IPS DF 6.9 (cell line): ENCODE data around the gene CKS2.
A peak's percentile ranks its signal among the peaks of the same experiment; 100 is the strongest.
"Not testable (repeated sequence)": the region's sequence is repeated elsewhere in the genome, so short reads cannot be mapped to it uniquely, and the experiment has no call there.

Experiments
- DNase-seq: peaks from one replicate; pipeline ENCODE4 v3.0.0-alpha.2; 2013; ENCODE audit warnings: low read depth, low spot score
- H3K27ac ChIP-seq: one replicate; pipeline ENCODE4 v1.5.1; 2013; ENCODE audit warnings: low read length, control low read depth
- H3K27me3 ChIP-seq: 2 replicates; pipeline ENCODE4 v1.6.1; 2013; ENCODE audit warnings: mild to moderate bottlenecking, low read length; ENCODE audit not compliant: control insufficient read depth, insufficient read depth
- H3K36me3 ChIP-seq: 2 replicates; pipeline ENCODE4 v1.6.1; 2013; ENCODE audit warnings: low read length; ENCODE audit not compliant: control insufficient read depth, insufficient read depth
- H3K4me1 ChIP-seq: 2 replicates; pipeline ENCODE4 v1.6.1; 2013; ENCODE audit warnings: low read length; ENCODE audit not compliant: control insufficient read depth, insufficient read depth
- H3K4me3 ChIP-seq: 2 replicates; pipeline ENCODE4 v1.5.1; 2013; ENCODE audit warnings: mild to moderate bottlenecking, low read length
- H3K9me3 ChIP-seq: 2 replicates; pipeline ENCODE4 v1.6.1; 2013; ENCODE audit warnings: low read length, inconsistent platforms; ENCODE audit not compliant: control insufficient read depth, insufficient read depth
- WGBS: extraction: QIAGEN DNeasy Blood & Tissue Kit; methylation state at CpG from one replicate; pipeline ENCODE4 v1.1.7; 2013; ENCODE audit warnings: mixed read lengths, missing lambda C conversion rate; ENCODE audit not compliant: insufficient read length, insufficient coverage; 5-methylcytosine and 5-hydroxymethylcytosine counted together

Gene CKS2

GRCh38 chr9:89284076-89284475 lies 26.9 kb upstream of the CKS2 start:
- Histone ChIP-seq H3K27ac (no peak overlapping the region), H3K27me3 (no peaks in the 10 kb centered on the region), H3K4me1 (no peaks in the 10 kb centered on the region), H3K4me3 (no peak overlapping the region), H3K9me3 (no peaks in the 10 kb centered on the region), H3K36me3 (no peaks in the 10 kb centered on the region)
- WGBS, result no CpG with 5 or more reads among the region's 7 CpGs
- DNase-seq, result no peak

- H3K4me1 ChIP-seq, result no peaks in the 10 kb centered on the region
- H3K4me3 ChIP-seq, result no peak overlapping the region
- H3K9me3 ChIP-seq, result no peaks in the 10 kb centered on the region
- no peaks in the 10 kb centered on the region for H3K27me3 ChIP-seq
- WGBS, result no CpG with 5 or more reads among the region's 2 CpGs
- no peak for DNase-seq
- no peak overlapping the region for H3K27ac ChIP-seq
- H3K36me3 ChIP-seq, result no peaks in the 10 kb centered on the region
These were observed 19.3 kb upstream of the CKS2 start for GRCh38 chr9:89291741-89292140.

- no peaks in the 10 kb centered on the region for H3K36me3 ChIP-seq
- H3K4me1 ChIP-seq, result no peaks in the 10 kb centered on the region
- no peaks in the 10 kb centered on the region for H3K9me3 ChIP-seq
- DNase-seq, result no peak
- no peaks in the 10 kb centered on the region for H3K27me3 ChIP-seq
- H3K4me3 ChIP-seq, result no peak overlapping the region
- no peak overlapping the region for H3K27ac ChIP-seq
- WGBS, result no CpG with 5 or more reads among the region's 1 CpG
These were observed 18.0 kb upstream of the CKS2 start for GRCh38 chr9:89293014-89293413.

GRCh38 chr9:89295400-89295799 lies 15.6 kb upstream of the CKS2 start:
- Histone ChIP-seq H3K27ac (no peak overlapping the region), H3K4me3 (no peak overlapping the region), H3K9me3 (no peaks in the 10 kb centered on the region), H3K4me1 (no peaks in the 10 kb centered on the region), H3K36me3 (no peaks in the 10 kb centered on the region), H3K27me3 (no peaks in the 10 kb centered on the region)
- DNase-seq, result no peak
- WGBS, result no CpG with 5 or more reads among the region's 5 CpGs

GRCh38 chr9:89301996-89302395 lies 9.0 kb upstream of the CKS2 start:
- not testable (repeated sequence) for H3K9me3 ChIP-seq, H3K27ac ChIP-seq, H3K36me3 ChIP-seq, H3K4me1 ChIP-seq, H3K27me3 ChIP-seq, H3K4me3 ChIP-seq, DNase-seq
- no CpG with 5 or more reads among the region's 2 CpGs for WGBS

GRCh38 chr9:89304020-89304833 lies 6.8 kb upstream of the CKS2 start:
- no CpG with 5 or more reads among the region's 7 CpGs for WGBS
- no peaks in the 10 kb centered on the region for H3K4me1 ChIP-seq
- no peak for DNase-seq
- no peaks in the 10 kb centered on the region for H3K9me3 ChIP-seq
- H3K4me3 ChIP-seq, result no peak overlapping the region
- no peaks in the 10 kb centered on the region for H3K36me3 ChIP-seq
- H3K27me3 ChIP-seq, result no peaks in the 10 kb centered on the region
- no peak overlapping the region for H3K27ac ChIP-seq

GRCh38 chr9:89304834-89305188 lies 6.2 kb upstream of the CKS2 start:
- H3K27me3 ChIP-seq, result no peaks in the 10 kb centered on the region
- H3K27ac ChIP-seq, result no peak overlapping the region
- H3K4me1 ChIP-seq, result no peaks in the 10 kb centered on the region
- WGBS, result no CpG with 5 or more reads among the region's 2 CpGs
- no peak for DNase-seq
- no peaks in the 10 kb centered on the region for H3K36me3 ChIP-seq
- no peak overlapping the region for H3K4me3 ChIP-seq
- no peaks in the 10 kb centered on the region for H3K9me3 ChIP-seq

GRCh38 chr9:89305868-89306267 lies 5.1 kb upstream of the CKS2 start:
- no peak overlapping the region for H3K4me3 ChIP-seq
- no peaks in the 10 kb centered on the region for H3K36me3 ChIP-seq
- DNase-seq, result no peak
- H3K4me1 ChIP-seq, result no peaks in the 10 kb centered on the region
- H3K9me3 ChIP-seq, result no peaks in the 10 kb centered on the region
- H3K27me3 ChIP-seq, result no peaks in the 10 kb centered on the region
- H3K27ac ChIP-seq, result no peak overlapping the region
- no CpG with 5 or more reads among the region's 3 CpGs for WGBS

GRCh38 chr9:89309166-89309565 lies 1.8 kb upstream of the CKS2 start:
- no CpG with 5 or more reads among the region's 6 CpGs for WGBS
- DNase-seq, result no peak
- H3K4me1 ChIP-seq, result no peaks in the 10 kb centered on the region
- no peak overlapping the region for H3K27ac ChIP-seq
- H3K36me3 ChIP-seq, result no peaks in the 10 kb centered on the region
- no peaks in the 10 kb centered on the region for H3K27me3 ChIP-seq
- no peaks in the 10 kb centered on the region for H3K9me3 ChIP-seq
- H3K4me3 ChIP-seq, result no peak overlapping the region

GRCh38 chr9:89309608-89310474 lies 1.2 kb upstream of the CKS2 start:
- H3K27me3 ChIP-seq, result no peaks in the 10 kb centered on the region
- no peak for DNase-seq
- no peak overlapping the region for H3K27ac ChIP-seq
- H3K4me1 ChIP-seq, result no peaks in the 10 kb centered on the region
- H3K9me3 ChIP-seq, result no peaks in the 10 kb centered on the region
- H3K36me3 ChIP-seq, result no peaks in the 10 kb centered on the region
- H3K4me3 ChIP-seq, result peak overlapping the region; percentile 85
- no CpG with 5 or more reads among the region's 23 CpGs for WGBS
